Breast epithelium (tissue), 3 donors: ENCODE measurements around the gene CCDC34.

Source experiments
- CTCF ChIP-seq, 3 donors: fragments of 450-650 bp; IDR thresholded peaks; one replicate each; pipeline ENCODE4 v1.5.1; 2016 to 2017; ENCODE audit warnings: antibody characterized with exemption in 3 of 3, mild to moderate bottlenecking in 3 of 3, moderate library complexity in 3 of 3
- POLR2A ChIP-seq: fragments of 450-650 bp; IDR thresholded peaks from one replicate; pipeline ENCODE4 v1.6.1; 2016; ENCODE audit warnings: antibody characterized with exemption, mild to moderate bottlenecking, moderate library complexity
- POLR2AphosphoS5 ChIP-seq, 3 donors: sonication (generic); formaldehyde crosslinking; IDR thresholded peaks; one replicate each; pipeline ENCODE4 v1.6.1; 2017; ENCODE audit warnings: antibody characterized with exemption in 3 of 3

- TF ChIP-seq CTCF (IDR thresholded peaks at IDR 0.05) (no peak), POLR2A (no peak), POLR2AphosphoS5 (IDR thresholded peaks at IDR 0.05) (no peak)
These were observed 57.3 kb downstream of the CCDC34 start for GRCh38 chr11:27305751-27306150.
